ENCODE data around the gene GCN1.

GCN1 gene

DNA sequence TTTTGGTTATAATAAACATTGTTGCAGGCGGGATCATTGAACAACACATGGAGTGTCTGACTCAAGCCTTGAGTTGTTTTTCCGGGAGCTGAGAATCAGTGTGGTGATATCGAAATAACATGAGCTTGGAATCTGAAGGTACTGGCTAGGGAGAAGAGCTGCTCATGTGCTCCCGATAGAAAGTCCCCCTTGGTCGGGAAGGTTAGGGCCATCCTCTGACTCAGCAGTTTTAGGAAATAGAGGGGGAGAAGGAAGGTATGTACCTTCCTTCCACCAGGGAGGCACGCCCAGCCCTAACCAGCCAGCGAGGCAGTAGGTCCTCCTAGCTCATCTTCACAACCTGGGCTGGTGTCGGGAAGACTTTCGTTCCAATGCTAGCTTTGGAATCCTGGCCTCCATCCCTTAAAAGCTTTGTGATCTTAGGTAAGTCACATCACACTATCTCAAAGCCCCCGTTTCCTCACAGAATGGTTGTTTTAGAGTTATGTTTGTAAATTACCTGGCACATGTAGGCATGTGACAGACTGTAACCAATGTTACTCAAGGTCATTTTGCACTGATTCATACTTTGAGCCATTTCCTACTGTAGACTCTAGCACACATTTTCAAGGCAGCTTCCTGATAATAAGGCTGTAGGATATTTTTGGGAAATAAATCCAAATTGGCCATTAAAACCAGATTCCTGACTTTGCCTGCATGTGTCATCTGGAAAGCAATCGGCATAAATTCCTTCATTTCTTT, 76.0 kb downstream of the GCN1 start:
- Histone ChIP-seq H3K36me3 (ENCODE audit: control insufficient read depth in 1 of 2, insufficient read depth in 2 of 2, low read length in 2 of 2) (no peaks in the 10 kb centered on the region), H3K27me3 (ENCODE audit: low read depth, low read length) (no peaks in the 10 kb centered on the region), H3K27ac (ENCODE audit: low read length) (peak overlapping the region; percentile 79), H3K4me3 (ENCODE audit: low read depth in 1 of 2, low read length in 2 of 2) (peak overlapping the region; percentile 81 to 92), H3K9me3 (ENCODE audit: control insufficient read depth in 1 of 2, low read length in 2 of 2) (no peaks in the 10 kb centered on the region), H3K4me1 (ENCODE audit: control insufficient read depth in 1 of 2, insufficient read depth in 2 of 2, low read length in 2 of 2) (peaks cover 20 to 38% of the 10 kb centered on the region in 2 donors)

DNA sequence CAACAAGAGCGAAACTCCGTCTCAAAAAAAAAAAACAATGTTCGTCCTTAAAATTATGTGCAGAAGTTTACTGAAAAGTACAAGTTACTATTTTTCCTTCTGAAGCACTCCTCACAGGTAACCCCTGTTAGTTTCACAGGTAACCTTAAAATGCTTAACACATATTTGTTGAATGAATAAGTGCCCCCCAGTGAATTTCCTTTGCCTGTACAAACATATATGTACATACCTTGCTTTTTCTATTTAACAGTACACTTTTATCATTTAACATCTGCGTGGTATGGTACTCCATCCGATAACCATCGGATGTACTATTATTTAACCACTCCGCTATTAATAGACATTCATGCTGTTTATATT, 76.6 kb downstream of the GCN1 start:
- no peaks in the 10 kb centered on the region for H3K36me3 ChIP-seq (ENCODE audit: control insufficient read depth in 1 of 2, insufficient read depth in 2 of 2, low read length in 2 of 2)
- H3K4me3 ChIP-seq (ENCODE audit: low read depth in 1 of 2, low read length in 2 of 2): peak overlapping the region; percentile 81 to 92
- H3K9me3 ChIP-seq (ENCODE audit: control insufficient read depth in 1 of 2, low read length in 2 of 2): no peaks in the 10 kb centered on the region
- no peaks in the 10 kb centered on the region for H3K27me3 ChIP-seq (ENCODE audit: low read depth, low read length)
- H3K27ac ChIP-seq (ENCODE audit: low read length): peak overlapping the region; percentile 79
- H3K4me1 ChIP-seq (ENCODE audit: control insufficient read depth in 1 of 2, insufficient read depth in 2 of 2, low read length in 2 of 2): peaks cover 20 to 38% of the 10 kb centered on the region in 2 donors

DNA sequence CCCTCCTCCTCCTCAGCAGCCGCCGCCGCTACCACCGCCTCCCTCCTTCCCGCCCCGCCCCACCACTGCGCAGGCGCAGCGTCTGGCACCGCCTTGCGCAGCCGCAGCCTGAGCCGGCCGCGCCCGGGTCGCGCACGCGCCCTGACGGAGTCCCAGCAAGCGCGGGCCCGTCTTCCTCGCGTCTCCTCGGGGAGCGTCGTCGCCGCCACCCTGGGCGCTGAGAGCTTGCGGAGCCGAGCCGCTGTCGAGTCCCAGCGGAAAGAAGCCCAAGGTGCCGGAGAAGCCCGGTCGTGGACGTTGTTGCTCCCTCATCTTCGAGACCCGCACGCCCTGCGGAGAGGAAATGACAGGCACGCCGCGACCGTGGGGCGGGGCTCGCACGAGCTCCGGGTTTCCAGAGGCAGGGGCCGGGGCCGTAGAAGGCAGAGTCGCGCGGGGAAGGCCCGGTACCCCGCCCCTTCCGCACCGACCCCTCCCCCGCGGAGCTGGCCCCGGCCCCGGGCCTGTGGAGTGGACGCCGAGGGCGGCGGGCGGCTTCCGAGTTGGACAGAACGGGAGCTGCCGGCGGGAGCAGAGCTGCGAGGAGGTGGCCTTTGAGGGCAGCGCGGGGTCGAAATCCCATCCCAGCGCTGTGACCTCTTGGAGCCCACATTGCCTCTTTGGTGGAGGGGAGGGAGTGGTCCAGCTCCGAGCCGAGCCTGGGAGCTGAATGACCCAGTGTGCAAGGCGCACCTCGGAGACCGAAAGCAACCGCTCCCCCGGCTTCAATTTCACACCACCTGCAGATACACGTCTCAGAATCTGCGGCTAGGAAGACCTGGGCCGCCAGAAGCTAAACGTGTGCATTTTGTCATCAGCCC, 77.5 kb downstream of the GCN1 start:
- Histone ChIP-seq H3K4me1 (ENCODE audit: control insufficient read depth in 1 of 2, insufficient read depth in 2 of 2, low read length in 2 of 2) (peaks cover 20 to 44% of the 10 kb centered on the region in 2 donors), H3K27ac (ENCODE audit: low read length) (peak overlapping the region; percentile 79), H3K27me3 (ENCODE audit: low read depth, low read length) (no peaks in the 10 kb centered on the region), H3K9me3 (ENCODE audit: control insufficient read depth in 1 of 2, low read length in 2 of 2) (no peaks in the 10 kb centered on the region), H3K4me3 (ENCODE audit: low read depth in 1 of 2, low read length in 2 of 2) (peak overlapping the region; percentile 81 to 92), H3K36me3 (ENCODE audit: control insufficient read depth in 1 of 2, insufficient read depth in 2 of 2, low read length in 2 of 2) (no peaks in the 10 kb centered on the region)

DNA sequence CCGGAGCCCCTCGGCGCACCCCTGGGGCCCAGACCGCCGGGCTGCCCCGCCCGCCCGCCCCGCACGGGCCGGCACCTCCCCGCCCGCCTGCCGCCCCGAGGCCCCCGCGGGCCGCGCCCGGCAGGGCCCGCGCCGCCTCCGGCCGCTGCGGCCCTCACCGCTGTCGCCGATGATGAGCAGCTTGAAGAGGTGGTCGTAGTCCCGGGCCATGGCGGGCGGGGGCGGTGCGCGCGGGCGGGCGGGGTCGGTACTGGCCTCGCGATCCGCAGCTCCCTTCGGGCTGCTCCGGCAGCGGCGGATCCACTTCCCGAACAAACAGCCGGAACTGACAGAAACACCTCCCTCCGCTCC, 78.1 kb downstream of the GCN1 start, which contains the start of gene RAB35:
Gene RAB35, minus strand, starts transcription at position 313 of the 351 bp plus-strand sequence. Its CDS starts 103 bp downstream, at position 210.
- Histone ChIP-seq H3K27ac (ENCODE audit: low read length) (peak within 1 kb of the TSS; percentile 79), H3K27me3 (ENCODE audit: low read depth, low read length) (no peaks in the 10 kb centered on the region), H3K36me3 (ENCODE audit: control insufficient read depth in 1 of 2, insufficient read depth in 2 of 2, low read length in 2 of 2) (no peaks in the 10 kb centered on the region), H3K9me3 (ENCODE audit: control insufficient read depth in 1 of 2, low read length in 2 of 2) (no peaks in the 10 kb centered on the region), H3K4me3 (ENCODE audit: low read depth in 1 of 2, low read length in 2 of 2) (peak within 1 kb of the TSS; percentile 81 to 97), H3K4me1 (ENCODE audit: control insufficient read depth in 1 of 2, insufficient read depth in 2 of 2, low read length in 2 of 2) (peaks cover 20 to 45% of the 10 kb centered on the region in 2 donors)

GRCh38 chr12:120115692-120116440, 78.6 kb downstream of the GCN1 start:
- Histone ChIP-seq H3K9me3 (ENCODE audit: control insufficient read depth in 1 of 2, low read length in 2 of 2) (no peaks in the 10 kb centered on the region), H3K4me1 (ENCODE audit: control insufficient read depth in 1 of 2, insufficient read depth in 2 of 2, low read length in 2 of 2) (peaks cover 20 to 51% of the 10 kb centered on the region in 2 donors), H3K36me3 (ENCODE audit: control insufficient read depth in 1 of 2, insufficient read depth in 2 of 2, low read length in 2 of 2) (no peaks in the 10 kb centered on the region), H3K4me3 (ENCODE audit: low read depth in 1 of 2, low read length in 2 of 2) (peak overlapping the region; percentile 79 to 97), H3K27me3 (ENCODE audit: low read depth, low read length) (no peaks in the 10 kb centered on the region), H3K27ac (ENCODE audit: low read length) (peak overlapping the region; percentile 75)

DNA sequence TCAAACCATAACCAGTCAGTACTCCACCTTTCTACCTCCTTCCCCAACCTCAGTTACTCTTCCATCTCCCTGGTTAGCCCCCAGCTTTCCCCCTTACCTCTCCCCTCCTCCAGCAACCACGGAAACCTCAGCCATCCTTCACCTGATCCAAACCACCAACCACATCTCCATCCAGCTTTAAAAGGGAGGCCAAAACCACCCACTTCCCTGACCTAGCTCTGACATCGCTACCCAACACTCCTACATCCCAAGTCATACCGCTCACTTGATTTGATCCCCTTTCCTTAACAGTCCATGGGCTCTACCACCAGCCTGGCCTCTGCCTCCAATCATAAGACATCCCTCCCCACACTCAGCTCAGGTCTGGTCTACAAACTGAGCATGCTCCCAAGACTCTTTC, 79.4 kb downstream of the GCN1 start:
- peak overlapping the region; percentile 79 to 97 for H3K4me3 ChIP-seq (ENCODE audit: low read depth in 1 of 2, low read length in 2 of 2)
- peaks cover 20 to 56% of the 10 kb centered on the region in 2 donors for H3K4me1 ChIP-seq (ENCODE audit: control insufficient read depth in 1 of 2, insufficient read depth in 2 of 2, low read length in 2 of 2)
- no peaks in the 10 kb centered on the region for H3K36me3 ChIP-seq (ENCODE audit: control insufficient read depth in 1 of 2, insufficient read depth in 2 of 2, low read length in 2 of 2)
- no peaks in the 10 kb centered on the region for H3K27me3 ChIP-seq (ENCODE audit: low read depth, low read length)
- H3K9me3 ChIP-seq (ENCODE audit: control insufficient read depth in 1 of 2, low read length in 2 of 2): no peaks in the 10 kb centered on the region
- peak overlapping the region; percentile 75 for H3K27ac ChIP-seq (ENCODE audit: low read length)

DNA sequence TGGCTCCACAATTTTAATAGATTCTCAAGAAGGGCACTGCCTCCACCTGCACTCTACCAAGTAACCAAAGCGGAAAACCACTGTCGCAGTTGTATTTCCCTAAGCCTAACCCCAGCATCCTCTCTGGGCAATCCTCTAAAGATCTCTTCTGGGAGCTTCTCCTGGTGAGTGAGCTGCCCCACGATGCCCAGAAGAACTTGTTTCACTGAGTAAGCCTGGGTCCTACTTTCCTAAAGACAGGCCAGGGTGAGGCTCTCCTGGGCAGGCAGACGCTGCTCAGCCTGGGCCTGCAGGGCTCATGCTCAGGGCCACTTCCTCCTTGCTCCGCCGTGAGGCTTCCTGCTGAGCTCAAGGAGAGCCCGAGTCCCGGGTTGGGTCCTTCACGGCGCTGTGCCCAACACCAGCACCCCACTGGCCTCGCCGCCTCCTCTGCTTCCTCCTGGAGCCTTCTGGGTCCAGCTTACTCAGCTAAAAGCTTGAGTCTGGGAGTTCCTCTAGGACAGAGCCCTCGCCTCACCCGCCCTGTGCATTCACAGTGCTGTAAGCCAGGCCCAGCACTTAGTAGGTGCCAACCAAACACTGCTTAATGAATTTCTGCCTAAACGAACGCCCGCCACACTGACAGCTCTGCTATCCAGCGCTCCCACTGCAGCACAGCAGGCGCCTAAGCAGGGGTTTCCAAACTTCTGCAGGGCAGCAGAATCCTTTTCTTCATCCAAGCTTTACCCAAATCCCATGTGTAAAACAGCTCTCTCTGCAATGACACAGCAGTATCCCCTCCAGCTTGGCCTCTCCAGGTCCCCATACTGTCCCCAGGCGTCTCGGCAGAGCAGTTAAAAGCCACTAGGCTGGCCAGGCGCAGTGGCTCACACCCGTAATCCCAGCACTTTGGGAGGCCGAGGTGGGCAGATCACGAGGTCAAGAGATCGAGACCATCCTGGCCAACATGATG, 83.7 kb downstream of the GCN1 start:
- H3K27ac ChIP-seq (ENCODE audit: low read length): no peak overlapping the region
- no peak overlapping the region for H3K4me3 ChIP-seq (ENCODE audit: low read depth in 1 of 2, low read length in 2 of 2)
- peaks cover 10 to 43% of the 10 kb centered on the region in 2 donors for H3K4me1 ChIP-seq (ENCODE audit: control insufficient read depth in 1 of 2, insufficient read depth in 2 of 2, low read length in 2 of 2)
- H3K36me3 ChIP-seq (ENCODE audit: control insufficient read depth in 1 of 2, insufficient read depth in 2 of 2, low read length in 2 of 2): peaks cover 4 to 15% of the 10 kb centered on the region in 2 donors
- H3K9me3 ChIP-seq (ENCODE audit: control insufficient read depth in 1 of 2, low read length in 2 of 2): no peaks in the 10 kb centered on the region
- H3K27me3 ChIP-seq (ENCODE audit: low read depth, low read length): no peaks in the 10 kb centered on the region

DNA sequence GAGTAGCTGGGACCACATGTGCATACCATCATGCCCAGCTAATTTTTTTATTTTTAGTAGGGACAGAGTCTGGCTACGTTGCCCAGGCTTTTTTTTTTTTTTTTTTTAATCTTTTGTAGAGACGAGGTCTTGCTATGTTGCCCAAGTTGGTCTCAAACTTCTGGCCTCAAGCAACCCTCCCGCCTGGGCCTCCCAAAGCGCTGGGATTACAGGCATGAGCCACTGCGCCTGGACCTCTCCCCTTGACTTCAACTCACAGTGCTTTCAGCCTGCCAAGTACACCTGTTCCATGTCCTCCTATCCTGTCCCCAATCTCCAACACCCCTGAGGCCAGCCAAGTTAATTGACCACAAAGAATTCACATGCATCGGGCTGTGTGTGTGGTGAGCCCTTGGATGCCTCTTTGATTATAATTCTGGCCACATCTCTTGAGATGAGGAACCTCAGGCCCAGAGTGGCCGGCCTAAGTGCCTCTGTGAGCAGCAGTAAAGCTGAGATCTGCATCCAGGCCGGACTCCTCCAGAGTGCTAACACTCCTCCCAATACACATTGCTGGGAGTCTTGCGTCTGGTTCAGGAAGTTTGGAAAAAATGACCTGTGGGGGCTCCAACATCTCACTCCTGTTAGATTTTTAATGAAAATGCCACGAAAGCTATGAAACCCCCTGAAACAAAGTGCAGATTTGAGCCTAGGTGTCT, 84.8 kb downstream of the GCN1 start:
- peaks cover 0 to 32% of the 10 kb centered on the region in 2 donors for H3K4me1 ChIP-seq (ENCODE audit: control insufficient read depth in 1 of 2, insufficient read depth in 2 of 2, low read length in 2 of 2)
- H3K27ac ChIP-seq (ENCODE audit: low read length): no peak overlapping the region
- no peaks in the 10 kb centered on the region for H3K9me3 ChIP-seq (ENCODE audit: control insufficient read depth in 1 of 2, low read length in 2 of 2)
- no peaks in the 10 kb centered on the region for H3K27me3 ChIP-seq (ENCODE audit: low read depth, low read length)
- H3K36me3 ChIP-seq (ENCODE audit: control insufficient read depth in 1 of 2, insufficient read depth in 2 of 2, low read length in 2 of 2): peaks cover 5 to 20% of the 10 kb centered on the region in 2 donors
- no peak overlapping the region for H3K4me3 ChIP-seq (ENCODE audit: low read depth in 1 of 2, low read length in 2 of 2)

DNA sequence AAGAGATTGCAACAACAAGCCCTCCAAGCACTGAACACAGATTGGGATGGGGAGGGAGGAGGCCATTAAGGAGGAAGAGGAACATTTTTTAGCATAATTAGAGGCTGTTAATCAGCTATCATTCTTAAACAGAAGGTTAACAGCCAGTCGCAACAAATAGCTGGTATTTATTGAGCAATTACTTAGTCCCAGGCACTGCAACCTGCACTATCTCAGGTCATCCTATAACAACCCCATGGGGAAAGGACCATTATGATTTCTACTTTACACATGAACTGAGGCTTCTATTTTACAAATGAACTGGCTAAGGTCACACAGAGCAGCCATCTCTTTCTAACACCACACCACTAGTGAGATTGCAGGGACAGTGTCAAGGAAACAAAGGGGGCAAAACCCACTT, 88.4 kb downstream of the GCN1 start:
- H3K4me3 ChIP-seq (ENCODE audit: low read depth in 1 of 2, low read length in 2 of 2): no peak overlapping the region
- H3K4me1 ChIP-seq (ENCODE audit: control insufficient read depth in 1 of 2, insufficient read depth in 2 of 2, low read length in 2 of 2): peaks cover 3 to 35% of the 10 kb centered on the region in 2 donors
- H3K36me3 ChIP-seq (ENCODE audit: control insufficient read depth in 1 of 2, insufficient read depth in 2 of 2, low read length in 2 of 2): peaks cover 13 to 45% of the 10 kb centered on the region in 2 donors
- H3K27ac ChIP-seq (ENCODE audit: low read length): no peak overlapping the region
- H3K9me3 ChIP-seq (ENCODE audit: control insufficient read depth in 1 of 2, low read length in 2 of 2): no peaks in the 10 kb centered on the region
- H3K27me3 ChIP-seq (ENCODE audit: low read depth, low read length): no peaks in the 10 kb centered on the region

- Histone ChIP-seq H3K4me1 (ENCODE audit: control insufficient read depth in 1 of 2, insufficient read depth in 2 of 2, low read length in 2 of 2) (peaks cover 4 to 29% of the 10 kb centered on the region in 2 donors), H3K27ac (ENCODE audit: low read length) (no peak overlapping the region), H3K9me3 (ENCODE audit: control insufficient read depth in 1 of 2, low read length in 2 of 2) (no peaks in the 10 kb centered on the region), H3K4me3 (ENCODE audit: low read depth in 1 of 2, low read length in 2 of 2) (no peak overlapping the region), H3K36me3 (ENCODE audit: control insufficient read depth in 1 of 2, insufficient read depth in 2 of 2, low read length in 2 of 2) (peaks cover 23 to 59% of the 10 kb centered on the region in 2 donors), H3K27me3 (ENCODE audit: low read depth, low read length) (no peaks in the 10 kb centered on the region)
Measured at GRCh38 chr12:120103371-120103770, 91.1 kb downstream of the GCN1 start.

All from muscle layer of duodenum (tissue), 2 donors.